CD14-positive monocyte (primary cell): ENCODE results near the gene MED10. TPM values are rescaled to one million over a fixed set of nuclear protein-coding genes. Genes with fewer than 3 reads are reported as not detected.

Experiments used
- DNase-seq, 3 donors: peaks; one replicate each; pipeline ENCODE4 v3.0.0-alpha.2; 2011 to 2022
- H2AFZ ChIP-seq: 2 replicates; pipeline ENCODE4 v1.6.0; 2012; ENCODE audit warnings: mild to moderate bottlenecking, low read depth, low read length, inconsistent platforms; ENCODE audit not compliant: insufficient read depth, poor library complexity, severe bottlenecking
- H3K27ac ChIP-seq, 2 donors: 1 replicate in 1 of 2; 2 replicates in 1 of 2; pipeline ENCODE4 v1.5.1; 2012 to 2013; ENCODE audit warnings: low read length in 2 of 2, control low read depth in 1 of 2, inconsistent platforms in 1 of 2, low read depth in 1 of 2, mild to moderate bottlenecking in 1 of 2
- H3K27me3 ChIP-seq, 2 donors: one replicate each; pipeline versions ENCODE4 v1.6.0 to v1.6.1; 2011 to 2013; ENCODE audit warnings: low read length in 2 of 2; ENCODE audit not compliant: control insufficient read depth in 2 of 2, insufficient read depth in 2 of 2
- H3K36me3 ChIP-seq, 2 donors: replicated peaks in 1 of 2; 1 replicate in 1 of 2; 2 replicates in 1 of 2; pipeline versions ENCODE4 v1.5.1 to v1.6.1; 2012 to 2013; ENCODE audit warnings: low read length in 2 of 2, control low read depth in 1 of 2, inconsistent platforms in 1 of 2, mild to moderate bottlenecking in 1 of 2; ENCODE audit not compliant: insufficient read depth in 2 of 2, control insufficient read depth in 1 of 2
- H3K4me1 ChIP-seq, 2 donors: 1 replicate in 1 of 2; 2 replicates in 1 of 2; pipeline versions ENCODE4 v1.5.1 to v1.6.1; 2012 to 2013; ENCODE audit warnings: low read length in 2 of 2, control low read depth in 1 of 2, inconsistent platforms in 1 of 2, mild to moderate bottlenecking in 1 of 2, moderate library complexity in 1 of 2; ENCODE audit not compliant: insufficient read depth in 2 of 2, control insufficient read depth in 1 of 2
- H3K4me2 ChIP-seq: replicated peaks from 2 replicates; pipeline ENCODE3; 2012; ENCODE audit warnings: low read length, moderate library complexity, mild to moderate bottlenecking; ENCODE audit not compliant: poor library complexity, severe bottlenecking; ENCODE audit errors: extremely low read depth
- H3K4me3 ChIP-seq, 3 experiments: fragments of 200-600 bp in 1 of 3; sonication (generic) in 1 of 3; replicated peaks in 1 of 3; 1 replicate in 2 of 3; 2 replicates in 1 of 3; pipeline ENCODE4 v1.5.1; 2011 to 2013; ENCODE audit warnings: low read length in 3 of 3, mild to moderate bottlenecking in 3 of 3, control low read depth in 2 of 3, low read depth in 2 of 3, inconsistent platforms in 1 of 3, moderate library complexity in 1 of 3
- H3K79me2 ChIP-seq: 2 replicates; pipeline ENCODE4 v1.6.0; 2012; ENCODE audit warnings: mild to moderate bottlenecking, control low read depth, inconsistent platforms, low read length, moderate library complexity; ENCODE audit not compliant: insufficient read depth
- H3K9ac ChIP-seq: 2 replicates; pipeline ENCODE4 v1.6.0; 2017; ENCODE audit warnings: low read length, mild to moderate bottlenecking; ENCODE audit not compliant: insufficient read depth, poor library complexity, severe bottlenecking
- H3K9me3 ChIP-seq, 2 donors: replicated peaks in 1 of 2; 1 replicate in 1 of 2; 2 replicates in 1 of 2; pipeline versions ENCODE4 v1.5.1 to v1.6.1; 2012 to 2013; ENCODE audit warnings: low read length in 2 of 2, control low read depth in 1 of 2; ENCODE audit not compliant: control insufficient read depth in 1 of 2, insufficient read depth in 1 of 2
- H4K20me1 ChIP-seq: 2 replicates; pipeline ENCODE4 v1.6.0; 2012; ENCODE audit warnings: mild to moderate bottlenecking, low read length, control low read depth, moderate library complexity; ENCODE audit not compliant: insufficient read depth
- H3K27ac Mint-ChIP-seq, 7 donors: one replicate each; pipeline ENCODE4 v1.8.0; 2020; ENCODE audit warnings: mild to moderate bottlenecking in 7 of 7, mixed read lengths in 7 of 7, moderate library complexity in 6 of 7, inconsistent platforms in 2 of 7
- H3K27me3 Mint-ChIP-seq, 3 donors: one replicate each; pipeline ENCODE4 v1.8.0; 2021 to 2022; ENCODE audit warnings: low read depth in 3 of 3, mild to moderate bottlenecking in 3 of 3, mixed read lengths in 3 of 3, moderate library complexity in 3 of 3, inconsistent platforms in 1 of 3
- H3K36me3 Mint-ChIP-seq, 2 donors: one replicate each; pipeline ENCODE4 v1.8.0; 2020; ENCODE audit warnings: mixed read lengths in 2 of 2, inconsistent platforms in 1 of 2, mild to moderate bottlenecking in 1 of 2
- H3K4me1 Mint-ChIP-seq: one replicate; pipeline ENCODE4 v1.8.0; 2020; ENCODE audit warnings: mild to moderate bottlenecking, mixed read lengths
- H3K4me3 Mint-ChIP-seq, 2 donors: one replicate each; pipeline ENCODE4 v1.8.0; 2020; ENCODE audit warnings: mild to moderate bottlenecking in 2 of 2, mixed read lengths in 2 of 2, moderate library complexity in 1 of 2
- H3K9me3 Mint-ChIP-seq, 7 donors: one replicate each; pipeline ENCODE4 v1.8.0; 2020 to 2022; ENCODE audit warnings: mixed read lengths in 7 of 7, mild to moderate bottlenecking in 6 of 7, moderate library complexity in 6 of 7, inconsistent platforms in 2 of 7
- WGBS: methylation state at CpG from one replicate; pipeline ENCODE4 v1.1.5; 2013; ENCODE audit warnings: missing lambda C conversion rate; ENCODE audit not compliant: insufficient coverage; 5-methylcytosine and 5-hydroxymethylcytosine counted together
- intact Hi-C, 2 donors: fragments of 100-400 bp; cut with micrococcal nuclease; formaldehyde crosslinking; loops; one replicate each; pipeline versions ENCODE4 v1.15.0 to v1.15.1; 2023
- polyA plus RNA-seq, 3 donors: library from polyadenylated mRNA; depleted of rRNA in 1 of 3; unstranded in 2 of 3; stranded (reverse) in 1 of 3; fragments of 300-500 nt in 2 of 3; fragments of >200 nt in 1 of 3; fragmentation: Illumina TruSeq in 2 of 3; gene quantifications; 1 replicate in 2 of 3; 2 replicates in 1 of 3; pipeline ENCODE4 v1.2.3, GENCODE V29; 2012 to 2021
- TF ChIP-seq, protein P1 (sequence below): fragments of 200-600 bp; IDR thresholded peaks from one replicate; pipeline ENCODE4 v1.8.0; 2022; ENCODE audit warnings: antibody characterized with exemption, mild to moderate bottlenecking

MED10 gene
- polyA plus RNA-seq, 3 donors: 27.6 to 47.8 (median 47.3) TPM

DNA sequence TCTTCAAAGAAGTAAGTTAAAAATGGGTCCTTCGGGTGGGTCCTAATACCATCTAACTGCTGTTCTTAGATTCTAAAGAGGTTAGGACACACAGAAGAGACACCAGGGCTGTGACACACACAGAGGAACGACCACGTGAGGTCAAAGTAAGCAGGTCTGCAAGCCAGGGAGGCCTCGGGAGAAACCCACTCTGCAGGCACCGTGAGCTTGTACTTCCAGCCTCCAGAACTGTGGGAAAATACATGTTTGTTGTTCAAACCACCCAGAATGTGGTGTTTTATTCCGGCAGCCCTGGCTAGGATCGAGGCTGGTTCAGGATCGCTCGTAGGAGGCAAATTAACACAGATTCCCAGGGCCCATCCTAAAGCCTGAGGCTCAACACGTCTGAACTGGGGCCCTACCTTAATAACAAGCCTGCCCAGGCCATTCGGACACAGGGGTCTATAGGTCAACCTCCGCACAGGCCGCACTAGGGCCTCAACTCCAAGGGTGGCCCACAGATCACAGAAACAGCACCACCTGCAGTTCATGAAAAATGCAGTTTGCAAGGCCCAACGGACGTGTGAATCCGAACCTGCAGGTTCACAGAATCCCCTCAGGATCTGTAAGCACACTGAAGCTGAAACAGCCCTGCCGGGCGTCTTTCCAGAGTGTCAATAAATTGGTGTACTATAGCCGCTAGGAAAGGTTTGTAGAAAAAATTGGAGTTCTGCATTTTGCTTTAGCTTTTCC, 7.1 kb downstream of the MED10 start:
- peaks cover 0 to 3% (median 0%) of the 10 kb centered on the region in 3 donors for H3K27me3 Mint-ChIP-seq
- no peak overlapping the region for H3K27ac Mint-ChIP-seq
- WGBS: 98% methylated on average over 16 of the region's 19 CpGs
- Histone ChIP-seq H3K79me2 (peaks cover 14% of the 10 kb centered on the region), H3K36me3 (peaks cover 72 to 90% of the 10 kb centered on the region in 2 donors), H4K20me1 (peaks cover 52% of the 10 kb centered on the region), H3K9ac (no peak overlapping the region), H2AFZ (no peak overlapping the region), H3K4me3 (no peak overlapping the region), H3K4me2 (no peak overlapping the region), H3K9me3 (no peaks in the 10 kb centered on the region), H3K4me1 (no peaks in the 10 kb centered on the region), H3K27me3 (no peaks in the 10 kb centered on the region), H3K27ac (no peak overlapping the region)
- peaks cover 88 to 90% of the 10 kb centered on the region in 2 donors for H3K36me3 Mint-ChIP-seq
- peaks cover 12% of the 10 kb centered on the region for H3K4me1 Mint-ChIP-seq
- TF ChIP-seq, protein P1, sequence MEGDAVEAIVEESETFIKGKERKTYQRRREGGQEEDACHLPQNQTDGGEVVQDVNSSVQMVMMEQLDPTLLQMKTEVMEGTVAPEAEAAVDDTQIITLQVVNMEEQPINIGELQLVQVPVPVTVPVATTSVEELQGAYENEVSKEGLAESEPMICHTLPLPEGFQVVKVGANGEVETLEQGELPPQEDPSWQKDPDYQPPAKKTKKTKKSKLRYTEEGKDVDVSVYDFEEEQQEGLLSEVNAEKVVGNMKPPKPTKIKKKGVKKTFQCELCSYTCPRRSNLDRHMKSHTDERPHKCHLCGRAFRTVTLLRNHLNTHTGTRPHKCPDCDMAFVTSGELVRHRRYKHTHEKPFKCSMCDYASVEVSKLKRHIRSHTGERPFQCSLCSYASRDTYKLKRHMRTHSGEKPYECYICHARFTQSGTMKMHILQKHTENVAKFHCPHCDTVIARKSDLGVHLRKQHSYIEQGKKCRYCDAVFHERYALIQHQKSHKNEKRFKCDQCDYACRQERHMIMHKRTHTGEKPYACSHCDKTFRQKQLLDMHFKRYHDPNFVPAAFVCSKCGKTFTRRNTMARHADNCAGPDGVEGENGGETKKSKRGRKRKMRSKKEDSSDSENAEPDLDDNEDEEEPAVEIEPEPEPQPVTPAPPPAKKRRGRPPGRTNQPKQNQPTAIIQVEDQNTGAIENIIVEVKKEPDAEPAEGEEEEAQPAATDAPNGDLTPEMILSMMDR: no peak
- peaks cover 0 to 2% (median 0%) of the 10 kb centered on the region in 7 donors for H3K9me3 Mint-ChIP-seq
- intact Hi-C loops: loop anchor here (10.0 kb wide), 2 partner anchors 374 to 1504 kb away; no protein-coding TSS in a partner anchor
- no peak overlapping the region for H3K4me3 Mint-ChIP-seq
- no peak for DNase-seq

- peaks cover 46% of the 10 kb centered on the region for H4K20me1 ChIP-seq
- H3K9ac ChIP-seq: no peak overlapping the region
- no peak overlapping the region for H3K4me2 ChIP-seq
- H2AFZ ChIP-seq: no peak overlapping the region
- no peaks in the 10 kb centered on the region for H3K4me1 ChIP-seq
- TF ChIP-seq, protein P1: no peak
- H3K27me3 Mint-ChIP-seq: peaks cover 0 to 3% (median 0%) of the 10 kb centered on the region in 3 donors
- H3K9me3 Mint-ChIP-seq: peaks cover 0 to 2% (median 0%) of the 10 kb centered on the region in 7 donors
- H3K27ac ChIP-seq: no peak overlapping the region
- H3K27ac Mint-ChIP-seq: no peak overlapping the region
- no peak for DNase-seq
- WGBS: 80% methylated on average over 1 of the region's 13 CpGs
- peaks cover 8% of the 10 kb centered on the region for H3K4me1 Mint-ChIP-seq
- peaks cover 7% of the 10 kb centered on the region for H3K79me2 ChIP-seq
- H3K9me3 ChIP-seq: no peaks in the 10 kb centered on the region
- intact Hi-C loops: loop anchor here (10.0 kb wide), 2 partner anchors 374 to 1504 kb away; no protein-coding TSS in a partner anchor
- H3K4me3 ChIP-seq: no peak overlapping the region
- no peaks in the 10 kb centered on the region for H3K27me3 ChIP-seq
- peaks cover 84 to 86% of the 10 kb centered on the region in 2 donors for H3K36me3 Mint-ChIP-seq
- peaks cover 66 to 83% of the 10 kb centered on the region in 2 donors for H3K36me3 ChIP-seq
- no peak overlapping the region for H3K4me3 Mint-ChIP-seq
Observed at GRCh38 chr5:6370580-6370979, 7.8 kb downstream of the MED10 start.
